Fibroblast of upper back skin (primary cell): Measurements from ENCODE around the gene OR10C1.

Experiments
- DNase-seq: peaks from one replicate; pipeline ENCODE4 v3.0.0-alpha.2; 2013

The OR10C1 gene

GRCh38 chr6:29479560-29479959, 40.5 kb downstream of the OR10C1 start:
- no peak for DNase-seq

GRCh38 chr6:29483186-29483585, 44.1 kb downstream of the OR10C1 start:
- no peak for DNase-seq

DNA sequence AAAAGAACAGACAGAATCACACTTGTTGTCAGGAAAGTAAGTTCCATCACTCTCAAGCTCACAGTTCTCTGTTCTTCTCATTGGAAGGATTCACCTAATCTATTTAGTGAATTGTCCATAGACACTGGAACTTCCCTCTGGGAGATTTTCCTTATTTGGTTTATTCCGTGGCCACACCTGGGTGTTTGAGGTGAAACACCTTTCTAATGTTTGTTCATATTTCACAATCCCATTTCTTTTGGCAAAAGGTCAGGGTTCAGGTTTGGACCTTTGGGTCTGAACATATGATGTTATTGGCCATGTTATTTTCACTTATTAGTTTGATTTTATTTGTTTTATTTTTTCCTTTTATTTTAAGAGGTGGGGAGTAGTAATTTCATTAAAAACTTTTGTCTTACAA, 44.6 kb downstream of the OR10C1 start:
- no peak for DNase-seq

GRCh38 chr6:29486577-29486976, 47.5 kb downstream of the OR10C1 start:
- DNase-seq, result no peak

DNA sequence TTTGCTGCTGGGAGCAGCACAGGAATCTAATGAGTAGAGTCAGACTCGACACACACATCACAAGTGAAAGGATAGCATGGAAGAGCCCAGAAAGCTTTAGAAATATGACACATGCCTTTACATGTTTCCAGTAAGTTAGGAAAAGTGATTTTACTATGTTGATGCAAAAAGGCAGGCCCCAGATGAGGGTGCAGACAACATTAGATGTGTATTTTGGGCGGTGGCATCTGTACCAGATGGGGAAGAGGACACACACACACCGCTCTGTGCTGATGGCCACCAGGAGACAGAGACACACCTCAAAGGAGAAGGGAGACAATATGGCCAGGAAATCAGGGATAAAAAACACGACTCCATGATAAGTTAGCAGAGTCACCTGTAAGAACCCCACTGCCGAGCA, 48.0 kb downstream of the OR10C1 start:
- DNase-seq, result no peak

- DNase-seq, result no peak
Observed at GRCh38 chr6:29487660-29488059, 48.6 kb downstream of the OR10C1 start, which contains the start of gene MAS1L. Gene MAS1L, minus strand, starts transcription at chr6:29487956. Its CDS starts 54 bp downstream, at chr6:29487902.

- no peak for DNase-seq
Observed at GRCh38 chr6:29488874-29489273, 49.8 kb downstream of the OR10C1 start.

- no peak for DNase-seq
Observed at GRCh38 chr6:29489286-29489685, 50.2 kb downstream of the OR10C1 start.

DNA sequence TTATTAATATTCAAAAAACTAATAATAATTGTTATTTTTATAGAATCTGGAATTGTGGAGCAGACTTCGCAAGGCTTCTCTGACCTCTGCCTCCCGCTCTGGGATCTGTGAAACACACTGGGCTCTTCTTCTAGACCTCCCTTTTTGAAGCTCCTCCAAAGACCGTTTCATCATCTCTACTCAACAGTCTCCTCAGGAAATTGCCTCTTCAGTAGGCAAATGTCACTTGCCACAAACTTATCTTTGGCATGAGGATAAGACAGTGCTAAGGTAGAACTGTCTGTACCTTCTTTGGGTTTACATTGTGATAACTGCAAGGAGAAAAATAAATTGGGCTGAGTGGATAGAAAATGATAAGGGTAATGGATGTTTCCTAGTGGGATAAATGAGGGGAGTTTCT, 50.9 kb downstream of the OR10C1 start:
- DNase-seq, result no peak

- no peak for DNase-seq
Observed at GRCh38 chr6:29490552-29490951, 51.4 kb downstream of the OR10C1 start.
